AG09319 (cell line): ENCODE measurements around the gene KLHL41.
"Not testable (repeated sequence)": the region's sequence is repeated elsewhere in the genome, so short reads cannot be mapped to it uniquely, and the experiment has no call there.

Experiments
- DNase-seq: peaks from one replicate; pipeline ENCODE4 v3.0.0-alpha.2; 2010; ENCODE audit warnings: low read depth; ENCODE audit errors: extremely low read depth
- CTCF ChIP-seq: IDR thresholded peaks from 2 replicates; pipeline ENCODE4 v1.5.1; 2011; ENCODE audit warnings: low read depth, mild to moderate bottlenecking, inconsistent platforms, low read length, moderate library complexity

The KLHL41 gene

GRCh38 chr2:169572821-169573159 lies 63.3 kb downstream of the KLHL41 start:
- no peak for DNase-seq
- TF ChIP-seq CTCF: no peak

GRCh38 chr2:169573160-169573973 lies 63.9 kb downstream of the KLHL41 start, which contains the start of gene FASTKD1:
Gene FASTKD1 (minus strand): TSS chr2:169573865. CDS start chr2:169572029, 1,836 bp downstream.
- DNase-seq: peak; percentile 50

GRCh38 chr2:169573974-169574299 lies 64.4 kb downstream of the KLHL41 start:
- TF ChIP-seq CTCF: no peak
- no peak for DNase-seq

More at GRCh38 chr2:169573160-169573973, 63.9 kb downstream of the KLHL41 start, which contains the start of gene FASTKD1:
- no peak for TF ChIP-seq CTCF

GRCh38 chr2:169574539-169574938 lies 65.0 kb downstream of the KLHL41 start:
- DNase-seq: not testable (repeated sequence)

GRCh38 chr2:169575264-169575663 lies 65.8 kb downstream of the KLHL41 start:
- DNase-seq: not testable (repeated sequence)
